GM11168 (cell line): ENCODE results near the gene SDC4.

Experiments
- in situ Hi-C: fragments of 300-500 bp; cut with MboI; formaldehyde crosslinking; loops from one replicate; pipeline ENCODE4 v1.12.0; 2022; ENCODE audit warnings: low sequenced_read_pairs; ENCODE audit not compliant: unreplicated experiment

The SDC4 gene

DNA sequence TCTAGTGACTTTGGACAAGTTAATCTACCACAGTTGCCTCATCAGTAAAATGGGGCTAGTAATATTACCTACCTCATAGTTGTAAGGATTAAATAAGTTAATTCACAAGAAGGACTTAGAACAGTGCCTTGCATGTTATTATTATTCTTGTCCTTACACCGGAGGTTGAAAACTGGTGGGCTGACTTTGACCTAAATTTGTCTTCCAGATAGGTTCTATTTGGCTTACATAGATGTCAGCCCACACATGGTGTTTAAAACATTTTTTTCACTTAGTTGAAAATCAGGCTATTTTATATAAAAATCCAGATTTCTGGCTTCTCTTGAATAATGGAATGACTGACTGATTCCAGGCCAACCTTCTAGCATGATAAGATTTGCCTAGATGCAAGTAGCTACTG, 18.0 kb upstream of the SDC4 start:
- in situ Hi-C loops, result loop anchor here (25.0 kb wide), 1 partner anchor 396 kb away; no protein-coding TSS in a partner anchor

DNA sequence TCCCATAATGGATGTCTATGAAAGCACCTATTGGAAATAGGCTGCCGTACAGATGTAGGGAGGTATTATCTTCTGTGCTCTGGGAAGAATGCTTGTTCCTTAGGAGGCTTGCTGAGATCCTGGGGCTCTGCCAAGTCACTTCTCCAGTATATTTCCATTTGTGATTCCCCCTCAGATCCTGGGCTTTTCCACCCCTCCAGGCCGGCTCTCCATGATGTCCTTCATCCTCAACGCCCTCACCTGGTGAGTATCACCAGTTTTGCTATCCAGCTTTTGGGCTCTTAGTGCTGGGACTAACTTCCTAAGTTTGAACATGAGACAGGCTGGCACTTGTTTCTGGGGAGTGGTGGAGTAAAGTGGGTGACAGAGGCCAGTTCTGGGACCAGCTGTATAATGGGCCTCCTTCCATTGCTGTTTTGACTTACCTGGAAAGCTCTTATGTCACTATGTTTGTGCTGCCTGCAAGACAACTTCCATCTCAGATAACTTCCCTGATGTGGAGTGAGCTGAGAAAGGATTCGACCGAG, 17.3 kb upstream of the SDC4 start:
- in situ Hi-C loops, result loop anchor here (25.0 kb wide), 1 partner anchor 397 kb away; no protein-coding TSS in a partner anchor

DNA sequence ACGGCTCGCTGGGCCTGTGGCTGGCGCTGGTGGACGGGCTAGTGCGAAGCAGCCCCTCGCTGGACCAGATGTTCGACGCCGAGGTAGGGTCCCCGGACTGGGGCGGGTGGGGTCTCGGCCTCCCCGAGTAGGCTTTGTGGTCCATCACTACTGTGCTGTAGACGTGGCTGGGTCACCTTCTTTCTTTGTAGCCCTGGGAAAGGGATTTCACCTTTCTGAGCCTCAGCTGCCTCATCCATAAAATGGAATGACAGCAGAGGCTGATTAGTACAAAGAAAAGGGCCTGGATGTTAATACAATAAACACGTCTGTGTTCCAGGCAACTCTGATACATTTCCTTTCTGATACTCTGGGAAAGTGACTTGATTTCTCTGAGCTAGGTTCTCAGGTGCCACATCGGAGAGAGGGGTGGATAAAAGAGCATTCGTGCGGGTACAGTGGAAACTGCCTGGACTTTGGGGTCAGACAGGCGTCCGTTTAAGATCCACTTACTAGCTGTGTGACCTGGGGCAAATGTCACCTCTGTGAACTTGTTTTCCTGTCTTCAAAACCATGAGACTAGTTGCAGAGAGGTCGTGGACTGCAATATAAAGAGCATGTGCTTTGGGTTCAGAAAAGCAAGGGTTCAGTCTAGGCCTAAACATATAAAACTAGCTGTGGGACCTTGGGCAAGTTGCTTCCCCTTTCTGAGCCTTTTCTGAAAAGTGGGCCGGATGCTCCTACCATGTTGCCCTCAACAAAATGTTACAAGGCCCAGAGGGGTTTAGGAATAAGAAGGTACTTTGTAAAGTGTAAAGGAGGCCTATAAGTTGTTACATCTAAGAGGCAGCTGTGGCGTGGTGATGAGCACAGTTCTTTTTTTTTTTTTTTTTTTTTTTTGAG, 15.6 kb upstream of the SDC4 start:
- in situ Hi-C loops, result loop anchor here (25.0 kb wide), 1 partner anchor 398 kb away; no protein-coding TSS in a partner anchor

DNA sequence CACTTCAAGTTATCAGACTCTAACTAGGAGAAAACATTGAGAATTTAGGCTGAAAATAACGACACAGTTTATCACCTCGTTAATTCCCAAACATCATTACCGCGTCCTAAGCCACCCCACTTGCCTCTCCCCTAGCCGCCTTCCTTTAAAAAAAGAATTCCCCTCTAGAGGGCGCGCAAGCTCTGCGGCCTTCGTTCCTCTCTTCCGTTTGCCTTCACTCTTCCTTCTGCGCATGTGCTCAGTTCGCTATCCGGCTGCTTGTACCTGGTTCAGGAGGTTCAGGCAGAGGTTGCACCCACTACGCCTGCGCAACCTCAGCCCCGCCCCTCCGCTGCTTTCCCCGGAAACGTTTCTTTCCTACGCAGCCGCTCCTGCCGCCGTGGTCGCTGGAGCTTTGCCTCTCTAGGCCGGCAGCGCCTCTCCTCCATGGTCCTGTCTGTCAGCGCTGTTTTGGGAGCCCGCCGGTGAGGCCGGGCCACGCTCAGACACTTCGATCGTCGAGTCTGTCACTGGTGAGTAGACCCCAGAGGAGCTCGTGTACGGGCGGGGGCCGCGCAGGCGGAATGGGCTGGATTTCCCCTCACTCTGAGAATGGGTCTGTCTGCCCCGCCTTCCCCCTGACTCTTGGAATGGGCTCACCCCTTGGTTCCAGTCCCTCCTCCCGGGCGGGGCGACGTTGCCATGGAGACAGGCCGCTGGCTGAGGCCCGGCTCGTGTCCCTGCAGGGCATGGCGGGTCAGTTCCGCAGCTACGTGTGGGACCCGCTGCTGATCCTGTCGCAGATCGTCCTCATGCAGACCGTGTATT, 14.8 kb upstream of the SDC4 start, which contains the start of gene SYS1:
SYS1 (plus strand) TSS at position 353 of the 807 bp plus-strand sequence; CDS start at position 729, 376 bp downstream.
- in situ Hi-C loops, result loop anchor here (25.0 kb wide), 1 partner anchor 399 kb away; no protein-coding TSS in a partner anchor

DNA sequence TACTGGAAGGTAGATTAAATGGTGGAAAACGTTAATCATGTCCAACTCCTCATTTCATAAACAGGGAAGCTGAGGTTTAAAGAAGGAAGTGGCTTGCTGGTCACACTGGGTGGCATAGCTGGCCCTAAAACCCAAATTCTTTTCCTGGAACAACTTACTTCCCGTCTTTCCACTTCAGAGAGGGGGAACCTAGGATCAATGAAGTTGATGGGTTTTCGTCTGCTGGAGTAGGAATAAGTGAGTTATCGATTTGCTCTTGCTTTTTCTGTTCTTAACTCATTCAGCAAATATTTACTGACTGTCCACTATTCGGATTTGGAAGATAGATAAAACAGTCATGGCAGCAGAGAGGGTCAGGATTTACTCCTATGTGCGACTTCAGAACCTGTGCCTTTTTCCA, 13.6 kb upstream of the SDC4 start:
- in situ Hi-C loops, result loop anchor here (25.0 kb wide), 1 partner anchor 401 kb away; no protein-coding TSS in a partner anchor

DNA sequence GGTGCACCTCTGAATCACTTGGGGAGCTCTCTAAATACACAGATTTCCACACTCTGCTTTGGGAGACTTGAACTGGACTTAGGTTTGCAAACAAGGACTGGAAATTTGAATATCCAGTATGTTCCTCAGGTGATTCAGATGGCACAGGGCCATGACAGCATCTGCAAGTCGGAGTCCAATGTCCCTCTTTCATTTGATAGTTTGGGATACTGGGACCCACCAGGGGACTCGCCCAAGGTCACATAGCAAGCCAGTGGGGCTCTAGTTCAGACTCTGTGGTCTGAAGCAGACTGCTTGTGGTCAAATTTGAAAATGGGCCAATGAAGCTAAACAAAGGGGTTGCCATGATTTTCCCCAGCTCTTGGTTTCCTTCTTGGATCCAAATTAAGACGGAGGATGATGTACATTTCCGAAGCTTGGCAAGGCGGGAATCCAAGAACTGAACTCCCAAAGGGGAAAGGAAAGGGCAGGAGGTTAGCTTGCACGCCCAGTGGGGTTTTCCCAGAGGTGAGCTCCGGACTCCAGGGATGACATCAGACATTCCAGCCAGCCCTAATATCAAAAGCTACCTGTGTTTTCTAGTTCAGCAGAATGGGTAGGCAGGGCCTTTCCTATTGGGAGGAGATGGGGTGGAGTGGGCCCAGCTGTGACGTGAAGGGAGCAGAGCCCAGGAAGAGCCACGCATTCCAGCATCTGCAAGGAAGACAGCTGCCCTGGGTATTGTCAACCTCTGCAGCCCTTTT, 11.4 kb upstream of the SDC4 start:
- in situ Hi-C loops, result loop anchor here (25.0 kb wide), 1 partner anchor 403 kb away; no protein-coding TSS in a partner anchor

DNA sequence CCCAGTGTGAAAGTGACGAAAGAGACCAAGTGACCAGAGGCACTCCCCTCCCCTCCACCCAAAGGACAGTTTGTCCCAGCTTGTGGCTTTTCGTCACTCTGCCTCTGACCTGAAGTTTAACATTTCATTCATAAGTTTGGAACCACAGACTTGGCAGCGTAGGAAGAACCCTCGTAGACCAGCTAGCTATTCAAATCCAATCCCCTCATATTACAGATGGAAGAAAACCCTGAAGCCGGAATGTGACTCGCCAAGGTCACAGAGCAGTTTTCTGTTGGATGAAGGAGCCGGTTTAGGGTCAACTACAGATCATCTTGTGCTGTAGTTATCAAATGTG, 10.8 kb upstream of the SDC4 start:
- in situ Hi-C loops, result loop anchor here (25.0 kb wide), 1 partner anchor 403 kb away; no protein-coding TSS in a partner anchor

DNA sequence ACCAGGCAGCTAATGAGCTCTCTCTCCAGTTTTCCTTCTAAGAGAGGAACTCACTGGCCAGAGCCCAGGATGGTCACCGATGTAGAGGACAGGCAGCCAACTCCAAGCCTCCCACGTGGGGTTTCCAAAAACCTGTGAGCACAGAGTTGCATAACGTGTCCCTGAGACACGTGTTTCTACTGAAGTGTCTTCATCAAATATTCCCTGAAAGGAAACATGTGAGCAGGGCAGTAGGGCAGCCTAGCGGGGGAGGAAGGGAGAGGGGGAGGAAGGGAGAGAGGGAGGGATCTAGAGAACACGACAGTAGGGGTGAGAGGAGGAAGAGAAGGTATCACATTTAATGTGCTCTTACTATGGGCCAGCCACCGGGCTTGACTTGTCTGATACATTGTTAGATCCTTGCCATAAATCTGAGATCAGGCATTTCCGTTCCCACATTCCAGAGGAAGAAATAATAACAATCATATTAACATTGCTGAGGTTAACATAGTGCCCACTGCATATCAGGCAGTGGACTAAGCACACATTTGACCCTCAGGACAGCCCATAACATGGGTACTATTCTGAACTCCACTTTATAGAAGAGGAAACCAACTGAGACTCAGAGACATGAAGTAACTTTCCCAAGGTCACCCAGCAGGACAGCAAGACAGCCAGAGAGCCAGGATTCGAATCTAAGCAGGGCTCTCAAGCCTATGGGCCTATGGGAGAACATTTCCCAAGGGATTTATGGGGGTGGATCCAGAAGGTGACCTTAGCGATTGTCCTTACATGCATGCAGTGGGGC, 10.3 kb upstream of the SDC4 start:
- in situ Hi-C loops, result loop anchor here (25.0 kb wide), 1 partner anchor 404 kb away; no protein-coding TSS in a partner anchor

DNA sequence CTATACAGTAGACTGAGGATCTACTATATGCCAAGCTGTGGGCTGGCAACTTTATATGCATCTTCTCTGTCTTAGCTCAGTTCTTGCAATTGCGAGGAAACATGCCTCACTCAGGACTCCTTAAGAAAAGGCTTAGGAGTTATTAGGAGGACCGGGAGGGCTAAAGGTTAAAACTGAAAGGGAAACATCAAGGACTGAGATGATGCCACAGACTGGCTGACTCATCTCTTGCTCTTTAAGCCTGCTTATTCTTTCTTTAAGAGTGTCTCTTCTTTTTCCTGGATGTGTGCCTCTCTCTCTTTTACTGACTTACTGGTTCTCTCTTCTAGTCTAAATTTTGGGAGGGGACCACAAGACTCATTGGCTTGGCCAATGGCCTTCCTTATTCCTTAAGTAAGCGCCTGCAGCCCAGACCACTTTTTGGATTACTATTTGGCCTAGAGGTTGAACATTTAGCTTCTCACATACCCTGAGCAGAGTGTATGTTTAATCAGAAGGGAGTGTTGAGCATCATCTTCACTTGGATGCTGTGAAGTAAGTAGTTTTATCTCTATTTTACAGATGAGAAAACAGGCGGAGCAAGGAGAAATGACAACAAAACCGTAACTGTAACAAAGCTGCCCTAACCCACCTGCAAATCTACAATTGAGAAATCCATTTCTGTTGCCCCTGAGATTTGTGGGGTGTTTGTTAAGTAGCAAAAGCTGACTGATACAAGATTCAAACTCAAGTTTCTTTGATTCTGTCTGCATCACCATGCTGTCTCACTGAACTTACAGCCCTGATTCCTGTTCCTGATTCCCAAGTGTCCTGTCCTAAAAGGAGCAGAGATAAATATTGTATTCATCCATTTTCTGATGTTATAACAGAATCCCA, 7.2 kb upstream of the SDC4 start:
- in situ Hi-C loops, result loop anchor here (25.0 kb wide), 1 partner anchor 407 kb away; no protein-coding TSS in a partner anchor

DNA sequence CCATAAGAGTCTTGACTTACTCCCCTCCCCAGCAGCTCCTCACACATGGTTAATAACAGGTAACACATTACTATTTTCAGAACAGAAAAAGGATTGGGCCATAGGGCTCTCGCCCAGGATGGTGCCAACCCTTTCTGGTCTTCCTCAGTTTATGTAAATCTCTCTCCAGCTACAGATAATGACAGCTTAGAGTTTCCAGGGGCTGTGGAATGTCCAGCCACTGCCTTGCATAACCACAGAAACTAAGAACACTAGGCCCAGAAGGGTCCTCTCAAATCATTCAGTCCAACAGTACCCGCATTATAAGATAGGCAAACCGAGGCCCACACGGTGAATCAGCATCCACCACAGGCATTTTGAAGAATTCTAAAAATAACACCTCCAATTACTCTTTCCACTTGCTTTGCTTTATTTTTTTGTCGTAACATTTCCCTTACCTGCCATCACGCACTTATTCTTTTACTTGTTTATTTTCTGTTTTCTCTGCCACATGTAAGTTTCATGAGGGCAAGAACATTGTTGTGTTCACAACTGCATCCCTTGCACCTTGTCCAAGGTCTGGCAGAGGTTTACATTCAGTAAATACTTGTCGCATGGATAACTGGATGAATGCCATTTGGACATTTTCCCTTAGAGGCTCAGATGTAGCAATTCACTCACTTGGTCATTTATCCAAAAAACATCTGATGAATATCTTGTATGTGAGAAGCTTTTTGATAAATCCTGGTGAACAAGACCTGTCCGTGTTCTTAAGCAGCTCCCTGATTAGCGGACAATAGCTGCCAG, 6.4 kb upstream of the SDC4 start:
- in situ Hi-C loops, result loop anchor here (25.0 kb wide), 1 partner anchor 408 kb away; no protein-coding TSS in a partner anchor

DNA sequence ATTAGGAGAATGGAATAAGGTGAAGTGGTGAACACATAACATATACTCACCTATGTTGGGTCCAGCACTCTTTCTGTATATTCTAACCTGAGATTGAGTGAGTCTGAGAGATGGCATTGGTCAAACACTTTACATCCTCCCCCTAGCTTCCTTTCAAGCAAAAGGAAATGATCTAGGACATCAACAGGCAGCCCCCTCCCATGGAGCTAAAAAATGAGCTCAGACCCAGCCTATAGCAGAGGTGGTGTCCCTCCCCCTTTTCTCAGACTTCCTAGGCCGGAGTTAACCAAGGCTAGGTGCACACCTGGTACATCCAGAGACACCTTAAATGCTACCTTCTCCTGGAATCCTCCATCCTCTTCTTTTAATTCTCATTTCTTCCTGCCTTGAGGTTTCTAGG, 5.5 kb upstream of the SDC4 start:
- in situ Hi-C loops, result loop anchor here (25.0 kb wide), 1 partner anchor 409 kb away; no protein-coding TSS in a partner anchor

DNA sequence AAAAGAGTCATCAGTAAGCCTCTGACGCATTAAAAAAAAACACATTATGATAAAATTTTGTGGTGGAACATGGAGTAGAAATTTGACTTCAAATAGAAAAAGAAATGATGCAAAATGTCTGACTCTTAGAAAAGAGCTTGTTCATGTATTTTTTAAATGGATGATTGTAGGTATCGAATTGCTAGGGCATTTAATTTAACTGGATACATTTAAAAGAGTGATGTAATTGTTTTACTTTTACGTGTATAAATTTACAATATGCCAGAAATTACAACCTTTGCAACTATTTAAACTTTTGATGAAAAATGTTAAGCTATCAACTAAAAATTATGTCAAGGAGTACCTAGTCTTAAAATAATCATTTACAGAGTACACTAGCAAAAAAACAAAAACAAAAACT, 4.5 kb upstream of the SDC4 start:
- in situ Hi-C loops, result loop anchor here (25.0 kb wide), 1 partner anchor 410 kb away; no protein-coding TSS in a partner anchor

DNA sequence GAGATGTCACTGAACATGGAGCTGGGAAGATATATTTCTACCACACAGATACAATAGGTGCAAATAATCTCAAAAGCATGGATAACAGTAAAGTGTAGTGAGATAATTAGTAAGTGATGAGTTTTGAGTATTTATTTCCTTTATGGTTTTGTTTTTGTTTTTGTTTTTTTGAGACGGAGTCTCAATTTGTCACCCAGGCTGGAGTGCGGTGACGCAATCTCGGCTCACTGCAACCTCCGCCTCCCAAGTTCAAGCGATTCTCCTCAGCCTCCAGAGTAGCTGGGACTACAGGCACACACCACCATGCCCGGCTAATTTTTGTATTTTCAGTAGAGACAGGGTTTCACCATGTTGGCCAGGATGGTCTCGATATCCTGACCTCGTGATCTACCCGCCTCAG, 2.6 kb upstream of the SDC4 start:
- in situ Hi-C loops, result loop anchor here (25.0 kb wide), 1 partner anchor 412 kb away; no protein-coding TSS in a partner anchor

DNA sequence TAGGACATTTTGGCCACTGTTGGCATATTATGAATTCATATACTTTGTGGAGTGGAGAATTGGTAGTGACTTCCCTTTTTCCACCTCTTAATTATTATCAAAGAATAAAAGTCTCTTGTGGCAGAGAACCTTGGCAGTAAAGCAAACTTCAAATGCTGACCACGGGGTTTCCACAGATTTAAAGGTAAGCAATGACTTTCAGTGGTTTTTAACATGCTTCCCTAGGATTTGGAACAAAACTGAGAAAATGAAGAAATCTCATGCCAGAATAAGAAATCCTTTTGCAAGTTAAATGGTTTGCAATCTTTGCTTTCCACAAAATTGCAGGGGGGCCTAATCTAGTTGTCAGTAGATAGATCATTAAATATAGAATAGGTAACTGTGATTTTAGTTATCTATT, 2.0 kb upstream of the SDC4 start:
- in situ Hi-C loops, result loop anchor here (25.0 kb wide), 1 partner anchor 412 kb away; no protein-coding TSS in a partner anchor

DNA sequence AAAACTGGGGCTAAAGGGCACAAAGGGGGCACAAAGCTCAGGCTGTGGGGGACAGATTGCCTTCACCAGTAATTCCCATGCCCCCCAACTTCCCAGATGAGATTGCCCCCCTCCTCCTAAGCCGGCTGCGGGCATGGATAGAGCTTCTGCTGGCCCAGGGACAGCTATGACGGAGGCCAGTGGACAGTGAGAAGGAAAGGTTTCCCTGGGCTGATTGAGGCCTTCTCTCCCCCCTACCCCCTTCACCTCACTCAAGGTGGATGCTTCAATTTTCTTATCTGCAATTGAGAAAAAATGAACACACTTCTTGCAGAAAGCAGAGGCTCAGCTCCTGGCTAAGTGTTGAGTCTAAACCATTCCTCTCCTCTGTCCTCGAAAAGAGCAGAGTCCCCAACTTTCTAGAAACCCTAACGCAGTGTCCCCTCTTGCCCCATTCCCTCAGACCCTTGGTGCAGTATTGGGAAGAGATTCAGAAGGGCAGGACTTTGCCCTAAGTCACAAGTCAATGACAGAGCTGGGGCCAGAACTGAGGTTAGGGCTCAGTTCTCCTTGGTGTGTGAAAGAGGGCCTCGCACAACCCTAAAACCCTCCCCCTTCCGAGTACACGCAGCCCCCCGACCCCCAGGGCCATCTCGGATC, 808 bp downstream of the SDC4 start:
- in situ Hi-C loops, result no loop called here

DNA sequence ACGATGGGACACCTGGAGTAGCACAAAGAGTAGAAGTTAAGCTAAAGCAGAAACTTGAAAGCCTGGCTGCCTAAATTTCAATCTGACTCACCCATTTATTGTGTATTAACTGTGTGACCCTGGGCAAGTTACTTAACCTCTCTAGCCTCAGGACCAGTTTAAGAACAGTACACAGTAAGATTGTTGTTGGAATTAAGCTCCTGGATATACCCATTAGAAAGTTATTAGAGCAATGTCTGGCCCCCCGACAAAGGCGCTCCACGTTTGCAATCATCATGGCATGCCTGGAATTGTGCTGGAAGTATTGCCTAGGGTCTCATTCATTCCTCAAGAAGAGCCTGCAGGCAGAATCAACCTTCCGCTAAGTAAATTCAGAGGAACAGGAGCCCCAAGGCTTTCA, 1.4 kb downstream of the SDC4 start:
- in situ Hi-C loops, result no loop called here
